ENCODE measurements around the gene SEC14L1. TPM values are rescaled to one million over a fixed set of nuclear protein-coding genes. Genes with fewer than 3 reads are reported as not detected.

SEC14L1 gene
- total and polyA plus RNA-seq, 2 of the 8 experiments (the other 6 are each of a cell fraction or from before 2014, with no cell fraction given) = 27.2 to 74.4 TPM

- peak in 1 of 2 experiments; percentile 4; a peak in 1 of 4 replicates for TF ChIP-seq RAD21 (IDR thresholded peaks at IDR 0.05 in 1 of 2, conservative IDR thresholded peaks at IDR 0.05 in 1 of 2; ENCODE audit: low read depth in 2 of 2, low read length in 2 of 2)
- peak; percentile 37 to 54; a peak in 2 of 4 replicates for TF ChIP-seq HDAC2 (IDR thresholded peaks at IDR 0.05; ENCODE audit: borderline replicate concordance in 1 of 2, low read depth in 2 of 2, low read length in 2 of 2)
- no peak for TF ChIP-seq JUND (IDR thresholded peaks at IDR 0.05; ENCODE audit: low read length)
- no peak for TF ChIP-seq CHD1 (IDR thresholded peaks at IDR 0.05; ENCODE audit: low read depth, low read length)
- TF ChIP-seq RBBP5 (IDR thresholded peaks at IDR 0.05; ENCODE audit: borderline replicate concordance, low read depth, low read length) = peak; percentile 22; the same call in 1 of the 2 replicates
- TF ChIP-seq PHF8 (conservative IDR thresholded peaks at IDR 0.05; ENCODE audit: low read depth, low read length) = peak; percentile 18; the same call in 1 of the 2 replicates
Observed at GRCh38 chr17:77140878-77141767, at the start of gene SEC14L1 (continued).
